Osteocyte (in vitro differentiated cells): Measurements from ENCODE around the gene TJP1. TPM values are rescaled to one million over a fixed set of nuclear protein-coding genes. Genes with fewer than 3 reads are reported as not detected.
"Not testable (repeated sequence)": the region's sequence is repeated elsewhere in the genome, so short reads cannot be mapped to it uniquely, and the experiment has no call there.

Experiments
- DNase-seq: peaks from one replicate; pipeline ENCODE4 v3.0.0; 2021; ENCODE audit warnings: mixed read lengths; ENCODE audit not compliant: unreplicated experiment; ENCODE audit errors: extremely low spot score
- H3K27ac Mint-ChIP-seq: one replicate; pipeline ENCODE4 v1.8.0; 2021; ENCODE audit warnings: mild to moderate bottlenecking, mixed read lengths; ENCODE audit not compliant: unreplicated experiment
- H3K27me3 Mint-ChIP-seq: one replicate; pipeline ENCODE4 v1.8.0; 2021; ENCODE audit warnings: mixed read lengths; ENCODE audit not compliant: unreplicated experiment
- H3K36me3 Mint-ChIP-seq: one replicate; pipeline ENCODE4 v1.8.0; 2021; ENCODE audit warnings: mixed read lengths; ENCODE audit not compliant: unreplicated experiment
- H3K4me1 Mint-ChIP-seq: one replicate; pipeline ENCODE4 v1.8.0; 2021; ENCODE audit warnings: mixed read lengths; ENCODE audit not compliant: unreplicated experiment
- H3K4me3 Mint-ChIP-seq: one replicate; pipeline ENCODE4 v1.8.0; 2021; ENCODE audit warnings: mild to moderate bottlenecking, moderate library complexity, mixed read lengths; ENCODE audit not compliant: unreplicated experiment
- H3K9me3 Mint-ChIP-seq: one replicate; pipeline ENCODE4 v1.8.0; 2021; ENCODE audit warnings: mixed read lengths; ENCODE audit not compliant: unreplicated experiment
- CTCF ChIP-seq: fragments of 200-600 bp; sonication (generic); IDR thresholded peaks from 2 replicates; pipeline ENCODE4 v1.5.0; 2021; ENCODE audit warnings: antibody characterized with exemption, mild to moderate bottlenecking, moderate library complexity
- total RNA-seq: library from RNA; stranded (reverse); gene quantifications from 2 replicates; pipeline ENCODE4 v1.2.1, GENCODE V29; 2021

TJP1 gene
- total RNA-seq, 1 donor from 2014 or later: 113 TPM

GRCh38 chr15:29819979-29820378, 2.3 kb downstream of the TJP1 start:
- H3K36me3 Mint-ChIP-seq: peaks cover 11% of the 10 kb centered on the region
- H3K9me3 Mint-ChIP-seq: peaks cover 9% of the 10 kb centered on the region
- H3K4me3 Mint-ChIP-seq: peak overlapping the region; percentile 86
- H3K27ac Mint-ChIP-seq: peak overlapping the region; percentile 80
- no peaks in the 10 kb centered on the region for H3K27me3 Mint-ChIP-seq
- DNase-seq: no peak
- no peak for TF ChIP-seq CTCF
- peaks cover 46% of the 10 kb centered on the region for H3K4me1 Mint-ChIP-seq

- Mint-ChIP-seq H3K4me1 (peaks cover 53% of the 10 kb centered on the region), H3K4me3 (no peak overlapping the region)
Measured at GRCh38 chr15:29818141-29818540, 4.1 kb downstream of the TJP1 start.

GRCh38 chr15:29817455-29817854, 4.8 kb downstream of the TJP1 start:
- not testable (repeated sequence) for H3K4me3 Mint-ChIP-seq, H3K27me3 Mint-ChIP-seq, DNase-seq, H3K9me3 Mint-ChIP-seq, H3K27ac Mint-ChIP-seq
- Mint-ChIP-seq H3K4me1 (peaks cover 53% of the 10 kb centered on the region), H3K36me3 (peaks cover 11% of the 10 kb centered on the region)

More at GRCh38 chr15:29818141-29818540, 4.1 kb downstream of the TJP1 start:
- Mint-ChIP-seq H3K27ac (no peak overlapping the region), H3K27me3 (no peaks in the 10 kb centered on the region), H3K9me3 (peaks cover 9% of the 10 kb centered on the region), H3K36me3 (peaks cover 11% of the 10 kb centered on the region)
- DNase-seq: no peak
- TF ChIP-seq CTCF: no peak

GRCh38 chr15:29815000-29815710, 7.1 kb downstream of the TJP1 start:
- DNase-seq: no peak
- no peak overlapping the region for H3K27ac Mint-ChIP-seq
- peaks cover 9% of the 10 kb centered on the region for H3K9me3 Mint-ChIP-seq
- peaks cover 12% of the 10 kb centered on the region for H3K36me3 Mint-ChIP-seq
- no peak for TF ChIP-seq CTCF
- no peaks in the 10 kb centered on the region for H3K27me3 Mint-ChIP-seq
- peaks cover 64% of the 10 kb centered on the region for H3K4me1 Mint-ChIP-seq
- H3K4me3 Mint-ChIP-seq: no peak overlapping the region

- peaks cover 9% of the 10 kb centered on the region for H3K9me3 Mint-ChIP-seq
- no peaks in the 10 kb centered on the region for H3K27me3 Mint-ChIP-seq
- no peak for DNase-seq
- H3K4me3 Mint-ChIP-seq: no peak overlapping the region
- H3K36me3 Mint-ChIP-seq: peaks cover 12% of the 10 kb centered on the region
- peaks cover 50% of the 10 kb centered on the region for H3K4me1 Mint-ChIP-seq
- H3K27ac Mint-ChIP-seq: no peak overlapping the region
- TF ChIP-seq CTCF: no peak
Measured at GRCh38 chr15:29813009-29813408, 9.3 kb downstream of the TJP1 start.
